Kidney (tissue), 14 donors: ENCODE measurements around the gene RBMS3. TPM values are rescaled to one million over a fixed set of nuclear protein-coding genes. Genes with fewer than 3 reads are reported as not detected.

Experiments used
- DNase-seq, 5 donors: peaks; one replicate each; pipeline ENCODE4 v3.0.0-alpha.2; 2013 to 2020
- FAIRE-seq: peaks from 2 replicates; lab custom pipeline; 2012; peaks lifted over from hg19 to GRCh38; lab: Jason Lieb, UNC
- H3K27ac ChIP-seq, 2 donors: one replicate each; pipeline ENCODE4 v1.7.0; 2013; ENCODE audit warnings: low read depth in 2 of 2, low read length in 2 of 2, inconsistent platforms in 1 of 2
- H3K27me3 ChIP-seq: one replicate; pipeline ENCODE4 v1.7.1; 2013; ENCODE audit warnings: low read length, inconsistent platforms; ENCODE audit not compliant: control insufficient read depth, insufficient read depth
- H3K36me3 ChIP-seq, 3 donors: one replicate each; pipeline versions ENCODE4 v1.7.0 to v1.7.1; 2013; ENCODE audit warnings: low read length in 3 of 3, control low read depth in 1 of 3, inconsistent platforms in 1 of 3; ENCODE audit not compliant: insufficient read depth in 3 of 3, control insufficient read depth in 2 of 3
- H3K4me1 ChIP-seq, 3 donors: one replicate each; pipeline versions ENCODE4 v1.7.0 to v1.7.1; 2013; ENCODE audit warnings: low read length in 3 of 3, inconsistent platforms in 1 of 3, low read depth in 1 of 3; ENCODE audit not compliant: control insufficient read depth in 2 of 3, insufficient read depth in 2 of 3
- H3K4me3 ChIP-seq, 3 donors: one replicate each; pipeline versions ENCODE4 v1.7.0 to v1.8.1; 2013; ENCODE audit warnings: low read length in 3 of 3, control low read depth in 1 of 3, inconsistent platforms in 1 of 3
- H3K9ac ChIP-seq, 3 donors: one replicate each; pipeline versions ENCODE4 v1.7.0 to v1.7.1; 2013; ENCODE audit warnings: low read length in 3 of 3, control low read depth in 1 of 3, inconsistent platforms in 1 of 3
- H3K9me3 ChIP-seq, 3 donors: one replicate each; pipeline versions ENCODE4 v1.7.0 to v1.7.1; 2013; ENCODE audit warnings: low read length in 3 of 3, control low read depth in 1 of 3, inconsistent platforms in 1 of 3; ENCODE audit not compliant: control insufficient read depth in 2 of 3, insufficient read depth in 1 of 3
- intact Hi-C: fragments of 100-400 bp; cut with DNase I; formaldehyde crosslinking; loops from one replicate; pipeline ENCODE4 v1.11.1; 2022
- polyA plus RNA-seq: library from polyadenylated mRNA; stranded (reverse); fragments of 350-450 nt; fragmentation: Illumina TruSeq; extraction: RNeasy Lipid Tissue Mini Kit (QIAGEN cat#74804); gene quantifications from one replicate; pipeline ENCODE4 v1.2.3, GENCODE V29; 2014; ENCODE audit warnings: low read depth, low replicate concordance; ENCODE audit not compliant: insufficient read depth
- total RNA-seq: library from RNA; stranded (reverse); fragmentation: NEBNext Ultra II Directional; extraction: Animal tissue kit (Norgen Biotek cat#: 25700); gene quantifications from one replicate; pipeline ENCODE4 v1.2.1, GENCODE V29; 2021
- TF ChIP-seq, protein P1 (sequence below): IDR thresholded peaks from 3 replicates; pipeline ENCODE4 v1.5.1; 2012; ENCODE audit warnings: mild to moderate bottlenecking, moderate library complexity, borderline replicate concordance; ENCODE audit not compliant: insufficient read depth; ENCODE audit errors: extremely low read depth
- donor health status: control.
- donor health status: control.
- donor health status: control.
- donor health status: control.
- donor health status: control.
- donor health status: DM: yes; HTN: yes; CAD: no.
- donor health status: Normal renal cell carcinoma (clear cell type).

The RBMS3 gene
- total and polyA plus RNA-seq, 2 donors from 2014 or later = 3.2 to 48.8 TPM

DNA sequence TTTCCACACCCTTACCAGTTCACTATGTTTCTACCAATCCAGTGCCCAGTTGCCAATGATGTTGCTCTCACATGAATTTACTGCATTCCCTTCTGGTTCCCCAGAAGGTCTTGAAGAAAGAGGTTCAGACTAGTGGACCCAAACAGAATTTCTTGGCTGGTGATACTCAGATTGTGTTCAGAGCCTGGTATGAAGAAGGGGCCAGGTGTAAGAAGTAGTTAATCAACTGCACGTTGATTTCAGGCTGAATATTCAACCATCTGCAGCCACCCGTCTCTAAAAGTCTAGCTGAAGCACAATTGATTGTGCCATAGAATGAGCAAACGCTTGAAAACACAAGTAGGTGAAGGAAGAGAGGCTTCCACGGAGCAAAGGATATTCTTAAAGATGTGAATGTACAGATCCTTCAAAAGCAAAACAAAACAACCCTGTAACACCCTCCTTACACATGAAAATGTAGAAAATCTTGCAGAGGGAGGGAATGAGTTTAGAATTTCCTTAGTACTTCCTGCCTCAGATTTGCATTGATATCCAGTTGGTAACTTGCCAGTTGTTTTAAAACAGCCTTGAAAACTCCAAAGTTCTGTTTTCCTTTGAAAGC, 4.7 kb downstream of the RBMS3 start:
- H3K27ac ChIP-seq = peak overlapping the region; percentile 53 to 70

DNA sequence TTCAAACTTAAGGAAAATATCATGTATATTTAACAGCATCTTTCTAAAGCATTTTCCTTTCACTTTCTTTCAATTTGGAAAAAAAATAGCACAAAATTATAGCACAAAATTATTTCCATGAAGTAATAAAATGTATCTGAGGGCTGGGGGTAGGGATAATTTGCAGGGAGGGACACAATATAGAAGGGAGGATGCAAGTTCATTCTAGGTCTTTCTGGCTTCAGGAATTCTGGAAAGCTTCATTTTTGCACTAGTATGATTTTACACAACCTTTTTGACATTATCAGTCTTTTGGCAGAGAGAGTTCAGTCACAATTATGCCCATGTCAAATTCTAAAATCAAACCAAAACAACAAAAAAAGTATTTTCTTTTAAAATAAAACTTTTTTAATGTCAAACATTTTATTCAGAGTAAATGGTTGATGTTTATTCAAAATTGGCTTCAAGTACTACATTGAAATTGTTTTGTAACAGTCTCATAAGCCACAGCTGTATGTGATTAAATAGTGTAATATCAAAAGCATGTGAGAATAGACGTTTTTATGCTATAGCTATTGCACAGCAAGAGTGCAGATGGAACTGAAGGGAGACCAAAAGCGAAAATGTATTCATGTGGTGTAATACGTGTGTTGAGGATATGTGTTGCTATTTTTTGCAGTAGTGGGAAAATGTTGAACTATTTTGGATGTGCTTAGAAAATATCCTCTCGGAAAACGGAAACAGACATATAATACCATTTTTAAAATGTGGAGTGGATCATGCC, 5.8 kb downstream of the RBMS3 start:
- no peaks in the 10 kb centered on the region for H3K27me3 ChIP-seq
- peak in 1 of 5 donors; percentile 65 for DNase-seq
- intact Hi-C loops = no loop called here
- H3K36me3 ChIP-seq = no peaks in the 10 kb centered on the region
- peak overlapping the region in 1 of 3 donors; percentile 26 for H3K9ac ChIP-seq
- FAIRE-seq = no peak
- H3K4me3 ChIP-seq = peak overlapping the region in 2 of 3 donors; percentile 56
- no peaks in the 10 kb centered on the region for H3K9me3 ChIP-seq
- TF ChIP-seq, protein P1, sequence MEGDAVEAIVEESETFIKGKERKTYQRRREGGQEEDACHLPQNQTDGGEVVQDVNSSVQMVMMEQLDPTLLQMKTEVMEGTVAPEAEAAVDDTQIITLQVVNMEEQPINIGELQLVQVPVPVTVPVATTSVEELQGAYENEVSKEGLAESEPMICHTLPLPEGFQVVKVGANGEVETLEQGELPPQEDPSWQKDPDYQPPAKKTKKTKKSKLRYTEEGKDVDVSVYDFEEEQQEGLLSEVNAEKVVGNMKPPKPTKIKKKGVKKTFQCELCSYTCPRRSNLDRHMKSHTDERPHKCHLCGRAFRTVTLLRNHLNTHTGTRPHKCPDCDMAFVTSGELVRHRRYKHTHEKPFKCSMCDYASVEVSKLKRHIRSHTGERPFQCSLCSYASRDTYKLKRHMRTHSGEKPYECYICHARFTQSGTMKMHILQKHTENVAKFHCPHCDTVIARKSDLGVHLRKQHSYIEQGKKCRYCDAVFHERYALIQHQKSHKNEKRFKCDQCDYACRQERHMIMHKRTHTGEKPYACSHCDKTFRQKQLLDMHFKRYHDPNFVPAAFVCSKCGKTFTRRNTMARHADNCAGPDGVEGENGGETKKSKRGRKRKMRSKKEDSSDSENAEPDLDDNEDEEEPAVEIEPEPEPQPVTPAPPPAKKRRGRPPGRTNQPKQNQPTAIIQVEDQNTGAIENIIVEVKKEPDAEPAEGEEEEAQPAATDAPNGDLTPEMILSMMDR = no peak
- H3K4me1 ChIP-seq = peaks cover 0 to 3% (median 0%) of the 10 kb centered on the region in 3 donors
- H3K27ac ChIP-seq = peak overlapping the region in 1 of 2 donors; percentile 12

More for the DNA sequence above, 4.7 kb downstream of the RBMS3 start:
- peak in 2 of 5 donors; percentile 60 to 64 for DNase-seq
- intact Hi-C loops = no loop called here
- FAIRE-seq = no peak
- Histone ChIP-seq H3K4me3 (peak overlapping the region in 2 of 3 donors; percentile 56 to 60), H3K4me1 (peaks cover 0 to 2% (median 0%) of the 10 kb centered on the region in 3 donors), H3K27me3 (no peaks in the 10 kb centered on the region), H3K9me3 (no peaks in the 10 kb centered on the region), H3K36me3 (no peaks in the 10 kb centered on the region), H3K9ac (peak overlapping the region in 2 of 3 donors; percentile 18 to 52)
- TF ChIP-seq, protein P1 = no peak

DNA sequence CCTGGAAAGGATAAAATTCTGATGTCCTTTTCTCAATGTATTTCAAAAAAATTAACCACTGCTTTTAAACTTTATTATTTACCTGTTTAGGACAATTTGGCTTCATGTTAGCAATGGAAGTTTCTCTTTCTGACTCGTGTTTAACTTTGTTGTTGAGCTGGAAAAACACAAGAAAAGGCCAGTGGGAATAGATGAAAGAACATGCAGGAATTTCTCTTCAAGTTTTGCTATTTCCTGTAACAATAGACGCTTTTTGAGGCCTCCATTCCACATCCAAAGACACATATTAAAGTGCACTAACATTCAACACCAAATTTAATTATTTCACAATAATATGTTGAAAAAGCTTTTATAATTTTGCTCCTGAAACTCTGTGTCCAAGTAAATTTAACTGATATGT, 9.7 kb downstream of the RBMS3 start:
- H3K9me3 ChIP-seq = no peaks in the 10 kb centered on the region
- intact Hi-C loops = no loop called here
- H3K9ac ChIP-seq = no peak overlapping the region
- TF ChIP-seq, protein P1 = no peak
- DNase-seq = no peak
- no peak overlapping the region for H3K27ac ChIP-seq
- H3K4me3 ChIP-seq = no peak overlapping the region
- peaks cover 0 to 7% (median 0%) of the 10 kb centered on the region in 3 donors for H3K4me1 ChIP-seq
- H3K27me3 ChIP-seq = no peaks in the 10 kb centered on the region
- no peaks in the 10 kb centered on the region for H3K36me3 ChIP-seq
- FAIRE-seq = no peak
